HepG2 (cell line): ENCODE results near the gene CARD9. TPM values are rescaled to one million over a fixed set of nuclear protein-coding genes. Genes with fewer than 3 reads are reported as not detected.

Source experiments
- RELA ChIP-seq: sonication (generic); formaldehyde crosslinking; IDR thresholded peaks from 2 replicates; pipeline ENCODE4 v1.4.0; 2020; ENCODE audit warnings: missing genetic modification reagents
- ZNF775 ChIP-seq: sonication (generic); formaldehyde crosslinking; IDR thresholded peaks from 2 replicates; pipeline ENCODE4 v1.4.0; 2020; ENCODE audit warnings: missing genetic modification reagents, mild to moderate bottlenecking, moderate library complexity, borderline replicate concordance
- ZNF839 ChIP-seq: sonication (generic); formaldehyde crosslinking; IDR thresholded peaks from 2 replicates; pipeline ENCODE4 v1.4.0; 2020; ENCODE audit warnings: missing genetic modification reagents, mild to moderate bottlenecking, borderline replicate concordance
- polyA plus RNA-seq, 8 experiments: library from polyadenylated mRNA; depleted of rRNA in 3 of 8; stranded (reverse) in 7 of 8; unstranded in 1 of 8; fragments of >200 nt; fragmentation: Illumina TruSeq in 4 of 8; extraction: Trizol in 4 of 8; gene quantifications; 2 replicates each; pipeline versions ENCODE4 v1.2.1 to v1.2.3, GENCODE V29; 2011 to 2016; ENCODE audit warnings: low read depth in 4 of 8, missing spikeins in 1 of 8, mixed read lengths in 1 of 8; ENCODE audit not compliant: insufficient read depth in 1 of 8
- total RNA-seq, 5 experiments: library from RNA; depleted of rRNA; stranded (reverse); fragments of >200 nt; fragmentation: Illumina TruSeq; extraction: Trizol; gene quantifications; 2 replicates each; pipeline ENCODE4 v1.2.3, GENCODE V29; 2016; ENCODE audit warnings: low read depth in 1 of 5
- TF ChIP-seq, protein P1 (sequence below): sonication (generic); formaldehyde crosslinking; IDR thresholded peaks from 2 replicates; pipeline ENCODE4 v1.4.0; 2020; ENCODE audit warnings: mild to moderate bottlenecking, missing genetic modification reagents
- TF ChIP-seq, protein P2 (sequence below): sonication (generic); formaldehyde crosslinking; IDR thresholded peaks from 2 replicates; pipeline ENCODE4 v1.4.0; 2020; ENCODE audit warnings: missing genetic modification reagents, borderline replicate concordance
- TF ChIP-seq, protein P3 (sequence below): IDR thresholded peaks from 2 replicates; pipeline ENCODE4 v1.6.1; 2012; ENCODE audit warnings: low read depth, low read length, improper control_type of control experiment

The CARD9 gene
- total and polyA plus RNA-seq, 2 of the 13 experiments (the other 11 are each of a cell fraction or from before 2014, with no cell fraction given) = 3.3 to 7.4 TPM

DNA sequence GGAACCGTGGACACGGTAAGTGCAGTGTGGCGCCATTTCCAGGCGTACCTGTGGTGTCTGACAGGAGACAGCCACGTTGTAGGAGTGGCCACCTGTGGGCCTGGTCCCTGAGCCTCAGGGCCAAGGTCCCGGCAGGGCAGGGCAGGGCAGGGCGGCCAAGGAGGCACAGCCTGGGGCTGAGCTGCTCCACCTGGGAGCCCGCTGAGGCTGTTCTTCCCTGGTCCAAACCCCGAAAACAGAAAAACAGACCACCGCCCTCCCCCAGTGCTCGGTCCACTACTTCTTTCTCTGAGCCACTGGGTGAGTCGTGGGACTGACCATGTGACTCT, 45.6 kb upstream of the CARD9 start (continued):
- TF ChIP-seq, protein P1, sequence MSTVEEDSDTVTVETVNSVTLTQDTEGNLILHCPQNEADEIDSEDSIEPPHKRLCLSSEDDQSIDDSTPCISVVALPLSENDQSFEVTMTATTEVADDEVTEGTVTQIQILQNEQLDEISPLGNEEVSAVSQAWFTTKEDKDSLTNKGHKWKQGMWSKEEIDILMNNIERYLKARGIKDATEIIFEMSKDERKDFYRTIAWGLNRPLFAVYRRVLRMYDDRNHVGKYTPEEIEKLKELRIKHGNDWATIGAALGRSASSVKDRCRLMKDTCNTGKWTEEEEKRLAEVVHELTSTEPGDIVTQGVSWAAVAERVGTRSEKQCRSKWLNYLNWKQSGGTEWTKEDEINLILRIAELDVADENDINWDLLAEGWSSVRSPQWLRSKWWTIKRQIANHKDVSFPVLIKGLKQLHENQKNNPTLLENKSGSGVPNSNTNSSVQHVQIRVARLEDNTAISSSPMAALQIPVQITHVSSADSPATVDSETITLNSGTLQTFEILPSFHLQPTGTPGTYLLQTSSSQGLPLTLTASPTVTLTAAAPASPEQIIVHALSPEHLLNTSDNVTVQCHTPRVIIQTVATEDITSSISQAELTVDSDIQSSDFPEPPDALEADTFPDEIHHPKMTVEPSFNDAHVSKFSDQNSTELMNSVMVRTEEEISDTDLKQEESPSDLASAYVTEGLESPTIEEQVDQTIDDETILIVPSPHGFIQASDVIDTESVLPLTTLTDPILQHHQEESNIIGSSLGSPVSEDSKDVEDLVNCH = no peak
- TF ChIP-seq, protein P2, sequence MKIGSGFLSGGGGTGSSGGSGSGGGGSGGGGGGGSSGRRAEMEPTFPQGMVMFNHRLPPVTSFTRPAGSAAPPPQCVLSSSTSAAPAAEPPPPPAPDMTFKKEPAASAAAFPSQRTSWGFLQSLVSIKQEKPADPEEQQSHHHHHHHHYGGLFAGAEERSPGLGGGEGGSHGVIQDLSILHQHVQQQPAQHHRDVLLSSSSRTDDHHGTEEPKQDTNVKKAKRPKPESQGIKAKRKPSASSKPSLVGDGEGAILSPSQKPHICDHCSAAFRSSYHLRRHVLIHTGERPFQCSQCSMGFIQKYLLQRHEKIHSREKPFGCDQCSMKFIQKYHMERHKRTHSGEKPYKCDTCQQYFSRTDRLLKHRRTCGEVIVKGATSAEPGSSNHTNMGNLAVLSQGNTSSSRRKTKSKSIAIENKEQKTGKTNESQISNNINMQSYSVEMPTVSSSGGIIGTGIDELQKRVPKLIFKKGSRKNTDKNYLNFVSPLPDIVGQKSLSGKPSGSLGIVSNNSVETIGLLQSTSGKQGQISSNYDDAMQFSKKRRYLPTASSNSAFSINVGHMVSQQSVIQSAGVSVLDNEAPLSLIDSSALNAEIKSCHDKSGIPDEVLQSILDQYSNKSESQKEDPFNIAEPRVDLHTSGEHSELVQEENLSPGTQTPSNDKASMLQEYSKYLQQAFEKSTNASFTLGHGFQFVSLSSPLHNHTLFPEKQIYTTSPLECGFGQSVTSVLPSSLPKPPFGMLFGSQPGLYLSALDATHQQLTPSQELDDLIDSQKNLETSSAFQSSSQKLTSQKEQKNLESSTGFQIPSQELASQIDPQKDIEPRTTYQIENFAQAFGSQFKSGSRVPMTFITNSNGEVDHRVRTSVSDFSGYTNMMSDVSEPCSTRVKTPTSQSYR (CRISPR knock-in tag) = no peak
- no peak for TF ChIP-seq ZNF775 (CRISPR knock-in tag)
- no peak for TF ChIP-seq RELA
- TF ChIP-seq, protein P3, sequence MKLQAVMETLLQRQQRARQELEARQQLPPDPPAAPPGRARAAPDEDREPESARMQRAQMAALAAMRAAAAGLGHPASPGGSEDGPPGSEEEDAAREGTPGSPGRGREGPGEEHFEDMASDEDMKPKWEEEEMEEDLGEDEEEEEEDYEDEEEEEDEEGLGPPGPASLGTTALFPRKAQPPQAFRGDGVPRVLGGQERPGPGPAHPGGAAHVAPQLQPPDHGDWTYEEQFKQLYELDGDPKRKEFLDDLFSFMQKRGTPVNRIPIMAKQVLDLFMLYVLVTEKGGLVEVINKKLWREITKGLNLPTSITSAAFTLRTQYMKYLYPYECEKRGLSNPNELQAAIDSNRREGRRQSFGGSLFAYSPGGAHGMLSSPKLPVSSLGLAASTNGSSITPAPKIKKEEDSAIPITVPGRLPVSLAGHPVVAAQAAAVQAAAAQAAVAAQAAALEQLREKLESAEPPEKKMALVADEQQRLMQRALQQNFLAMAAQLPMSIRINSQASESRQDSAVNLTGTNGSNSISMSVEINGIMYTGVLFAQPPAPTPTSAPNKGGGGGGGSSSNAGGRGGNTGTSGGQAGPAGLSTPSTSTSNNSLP = no peak
- TF ChIP-seq ZNF839 = no peak
